Measurements from ENCODE around the gene TRIP4. TPM values are rescaled to one million over a fixed set of nuclear protein-coding genes. Genes with fewer than 3 reads are reported as not detected.
A peak's percentile ranks its signal among the peaks of the same experiment; 100 is the strongest.
"Not testable (repeated sequence)": the region's sequence is repeated elsewhere in the genome, so short reads cannot be mapped to it uniquely, and the experiment has no call there.

The TRIP4 gene
- total RNA-seq, 1 donor from 2014 or later: 24.7 TPM

DNA sequence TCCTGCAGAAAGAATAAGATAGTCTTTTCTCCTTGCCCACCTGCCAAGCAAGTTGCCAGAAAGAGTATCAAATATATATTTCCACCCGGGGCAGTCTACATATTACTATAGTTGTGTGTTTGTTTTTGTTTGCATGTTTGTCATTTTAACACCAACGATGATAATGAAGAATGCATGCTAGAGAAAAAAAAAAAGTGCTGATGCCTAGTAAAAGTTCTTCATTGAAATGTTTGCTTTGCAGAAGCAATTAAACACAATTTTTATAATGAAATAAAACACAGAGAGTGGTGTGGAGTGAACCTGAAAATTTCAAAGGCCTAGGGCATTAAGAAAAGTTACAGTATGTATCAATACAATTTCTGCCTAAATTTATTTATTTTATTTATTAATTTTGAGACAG lies 3.9 kb upstream of the TRIP4 start:
- TF ChIP-seq, protein P1, sequence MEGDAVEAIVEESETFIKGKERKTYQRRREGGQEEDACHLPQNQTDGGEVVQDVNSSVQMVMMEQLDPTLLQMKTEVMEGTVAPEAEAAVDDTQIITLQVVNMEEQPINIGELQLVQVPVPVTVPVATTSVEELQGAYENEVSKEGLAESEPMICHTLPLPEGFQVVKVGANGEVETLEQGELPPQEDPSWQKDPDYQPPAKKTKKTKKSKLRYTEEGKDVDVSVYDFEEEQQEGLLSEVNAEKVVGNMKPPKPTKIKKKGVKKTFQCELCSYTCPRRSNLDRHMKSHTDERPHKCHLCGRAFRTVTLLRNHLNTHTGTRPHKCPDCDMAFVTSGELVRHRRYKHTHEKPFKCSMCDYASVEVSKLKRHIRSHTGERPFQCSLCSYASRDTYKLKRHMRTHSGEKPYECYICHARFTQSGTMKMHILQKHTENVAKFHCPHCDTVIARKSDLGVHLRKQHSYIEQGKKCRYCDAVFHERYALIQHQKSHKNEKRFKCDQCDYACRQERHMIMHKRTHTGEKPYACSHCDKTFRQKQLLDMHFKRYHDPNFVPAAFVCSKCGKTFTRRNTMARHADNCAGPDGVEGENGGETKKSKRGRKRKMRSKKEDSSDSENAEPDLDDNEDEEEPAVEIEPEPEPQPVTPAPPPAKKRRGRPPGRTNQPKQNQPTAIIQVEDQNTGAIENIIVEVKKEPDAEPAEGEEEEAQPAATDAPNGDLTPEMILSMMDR (IDR thresholded peaks at IDR 0.05): no peak
- no peaks in the 10 kb centered on the region for H3K9me3 Mint-ChIP-seq (ENCODE audit: low read depth)
- peaks cover 28% of the 10 kb centered on the region for H3K4me1 Mint-ChIP-seq (ENCODE audit: low read depth)
- no peak overlapping the region for H3K27ac Mint-ChIP-seq (ENCODE audit: unreplicated experiment)
- H3K27me3 Mint-ChIP-seq (ENCODE audit: low read depth): no peaks in the 10 kb centered on the region
- DNase-seq (ENCODE audit: low spot score): no peak
- peaks cover 1% of the 10 kb centered on the region for H3K36me3 Mint-ChIP-seq (ENCODE audit: low read depth)
- no peak overlapping the region for H3K4me3 Mint-ChIP-seq (ENCODE audit: unreplicated experiment)

DNA sequence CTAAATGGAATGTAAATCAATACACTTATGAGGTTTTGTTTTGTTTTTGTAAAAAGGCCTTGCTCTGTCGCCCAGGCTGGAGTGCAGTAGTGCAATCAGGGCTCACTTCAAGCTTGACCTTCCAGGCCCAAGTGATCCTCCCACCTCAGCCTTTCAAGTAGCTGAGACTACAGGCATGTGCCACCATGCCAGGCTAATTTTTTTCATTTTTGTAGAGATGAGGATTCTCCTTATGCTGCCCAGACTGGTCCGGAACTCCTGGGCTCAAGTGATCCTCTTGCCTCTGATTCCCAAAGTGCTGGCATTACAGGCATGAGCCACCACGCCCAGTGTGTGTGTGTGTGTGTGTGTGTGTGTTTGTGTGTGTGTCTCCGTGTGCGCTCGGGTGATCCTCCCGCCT lies 1.3 kb upstream of the TRIP4 start:
- Mint-ChIP-seq H3K36me3 (ENCODE audit: low read depth) (peaks cover 1% of the 10 kb centered on the region), H3K9me3 (ENCODE audit: low read depth) (no peaks in the 10 kb centered on the region), H3K4me3 (ENCODE audit: unreplicated experiment) (no peak overlapping the region), H3K27me3 (ENCODE audit: low read depth) (no peaks in the 10 kb centered on the region), H3K27ac (ENCODE audit: unreplicated experiment) (no peak overlapping the region), H3K4me1 (ENCODE audit: low read depth) (peaks cover 23% of the 10 kb centered on the region)
- TF ChIP-seq, protein P1 (IDR thresholded peaks at IDR 0.05): no peak
- no peak for DNase-seq (ENCODE audit: low spot score)

DNA sequence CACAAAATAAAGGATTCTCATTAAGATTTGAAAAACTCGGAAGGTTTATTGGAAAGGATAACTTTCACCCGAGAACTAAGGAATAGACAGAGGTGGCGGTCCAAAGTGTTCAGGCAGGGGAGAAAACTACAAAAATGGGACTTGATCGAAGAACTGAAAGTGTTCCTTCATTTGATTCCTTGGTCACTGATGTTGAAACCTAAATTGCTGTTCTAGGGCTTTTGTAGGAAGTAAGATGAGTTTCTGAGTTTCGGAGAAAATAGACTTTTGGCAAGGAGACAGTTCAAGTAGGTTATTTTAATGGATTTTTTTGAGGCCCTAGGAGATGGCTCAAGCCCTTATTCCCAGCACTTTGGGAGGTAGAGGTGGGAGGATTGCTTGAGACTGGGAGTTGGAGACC lies 1.4 kb downstream of the TRIP4 start:
- TF ChIP-seq, protein P1 (IDR thresholded peaks at IDR 0.05): no peak
- Mint-ChIP-seq H3K27me3 (ENCODE audit: low read depth) (no peaks in the 10 kb centered on the region), H3K27ac (ENCODE audit: unreplicated experiment) (no peak overlapping the region), H3K36me3 (ENCODE audit: low read depth) (peaks cover 4% of the 10 kb centered on the region), H3K4me1 (ENCODE audit: low read depth) (peaks cover 16% of the 10 kb centered on the region), H3K9me3 (ENCODE audit: low read depth) (no peaks in the 10 kb centered on the region), H3K4me3 (ENCODE audit: unreplicated experiment) (peak overlapping the region; percentile 97)
- no peak for DNase-seq (ENCODE audit: low spot score)

DNA sequence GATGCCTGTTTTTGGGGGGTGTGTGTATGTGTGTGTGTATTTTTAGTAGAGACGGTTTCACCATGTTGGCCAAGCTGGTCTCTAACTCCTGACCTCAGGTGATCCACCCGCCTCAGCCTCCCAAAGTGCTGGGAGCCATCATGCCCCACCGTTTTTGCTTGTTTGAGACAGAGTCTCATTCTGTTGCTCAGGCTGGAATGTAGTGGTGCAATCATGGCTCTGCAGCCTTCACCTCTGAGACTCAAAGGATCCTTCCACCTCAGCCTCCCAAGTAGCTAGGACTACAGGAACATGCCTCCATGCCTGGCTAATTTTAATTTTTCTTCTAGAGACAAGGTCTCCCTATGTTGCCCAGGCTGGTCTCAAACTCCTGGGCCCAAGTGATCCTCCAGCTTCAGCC lies 4.8 kb downstream of the TRIP4 start:
- not testable (repeated sequence) for H3K9me3 Mint-ChIP-seq (ENCODE audit: low read depth); H3K27me3 Mint-ChIP-seq (ENCODE audit: low read depth); DNase-seq (ENCODE audit: low spot score); H3K4me3 Mint-ChIP-seq (ENCODE audit: unreplicated experiment); H3K27ac Mint-ChIP-seq (ENCODE audit: unreplicated experiment)
- peaks cover 14% of the 10 kb centered on the region for H3K4me1 Mint-ChIP-seq (ENCODE audit: low read depth)
- peaks cover 19% of the 10 kb centered on the region for H3K36me3 Mint-ChIP-seq (ENCODE audit: low read depth)

DNA sequence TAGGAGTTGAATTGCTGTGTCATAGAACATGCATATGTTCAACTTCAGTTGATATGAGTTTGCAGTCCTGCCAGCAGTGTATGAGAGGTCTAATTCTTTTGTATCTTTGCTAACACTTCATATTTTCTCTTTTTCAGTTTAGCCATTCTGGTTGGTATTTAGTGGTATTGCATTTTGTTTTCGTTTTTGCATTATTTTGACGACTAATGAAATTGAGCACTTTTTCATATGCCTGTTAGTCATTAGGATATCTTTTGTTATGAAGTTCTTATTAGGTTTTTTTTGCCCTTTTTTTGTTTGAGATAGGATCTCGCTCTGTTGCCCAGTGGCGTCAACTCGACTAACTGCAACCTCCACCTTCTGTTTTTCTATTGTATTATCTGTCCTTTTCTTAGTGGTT lies 9.2 kb downstream of the TRIP4 start:
- no peaks in the 10 kb centered on the region for H3K27me3 Mint-ChIP-seq (ENCODE audit: low read depth)
- TF ChIP-seq, protein P1 (IDR thresholded peaks at IDR 0.05): no peak
- no peak overlapping the region for H3K27ac Mint-ChIP-seq (ENCODE audit: unreplicated experiment)
- H3K36me3 Mint-ChIP-seq (ENCODE audit: low read depth): peaks cover 38% of the 10 kb centered on the region
- no peaks in the 10 kb centered on the region for H3K9me3 Mint-ChIP-seq (ENCODE audit: low read depth)
- no peak overlapping the region for H3K4me3 Mint-ChIP-seq (ENCODE audit: unreplicated experiment)
- H3K4me1 Mint-ChIP-seq (ENCODE audit: low read depth): no peaks in the 10 kb centered on the region
- no peak for DNase-seq (ENCODE audit: low spot score)

DNA sequence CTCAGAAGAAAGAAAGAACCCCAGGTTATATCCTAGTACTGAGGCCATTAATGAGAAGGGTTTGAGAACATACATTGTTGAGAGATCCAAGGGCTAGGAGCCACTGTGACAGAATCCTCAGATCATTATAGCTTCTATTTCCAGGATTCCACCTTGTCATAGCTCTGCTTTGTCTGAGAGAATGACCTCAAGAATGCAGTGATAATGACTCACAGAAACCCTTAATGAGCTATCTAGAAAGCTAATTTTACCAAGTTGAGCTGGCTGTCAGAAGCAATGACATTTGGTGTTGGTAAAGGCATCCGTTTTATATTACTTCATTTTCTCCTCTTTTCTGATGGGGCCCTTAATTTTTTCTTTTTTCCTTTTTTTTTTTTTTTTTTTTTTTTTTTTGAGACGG lies 10.9 kb downstream of the TRIP4 start:
- TF ChIP-seq, protein P1 (IDR thresholded peaks at IDR 0.05): no peak
- no peak for DNase-seq (ENCODE audit: low spot score)
- H3K27ac Mint-ChIP-seq (ENCODE audit: unreplicated experiment): no peak overlapping the region
- H3K27me3 Mint-ChIP-seq (ENCODE audit: low read depth): no peaks in the 10 kb centered on the region
- H3K9me3 Mint-ChIP-seq (ENCODE audit: low read depth): no peaks in the 10 kb centered on the region
- no peaks in the 10 kb centered on the region for H3K4me1 Mint-ChIP-seq (ENCODE audit: low read depth)
- no peak overlapping the region for H3K4me3 Mint-ChIP-seq (ENCODE audit: unreplicated experiment)
- peaks cover 38% of the 10 kb centered on the region for H3K36me3 Mint-ChIP-seq (ENCODE audit: low read depth)

All from chondrocyte (in vitro differentiated cells).